ENCODE measurements around the gene SYNPO2. TPM values are rescaled to one million over a fixed set of nuclear protein-coding genes. Genes with fewer than 3 reads are reported as not detected.

The SYNPO2 gene
- total RNA-seq, 1 experiment from 2014 or later: 0.26 TPM

- no TSS peak for BruUV-seq (replicated peaks)
- no peaks in the 10 kb centered on the region for H3K36me3 ChIP-seq (ENCODE audit: insufficient read depth, low read length, poor library complexity, severe bottlenecking)
- H3K4me1 ChIP-seq (ENCODE audit: insufficient read depth, low read length, poor library complexity, severe bottlenecking): peaks cover 14% of the 10 kb centered on the region
- H3K4me3 ChIP-seq (ENCODE audit: low read depth, low read length, poor library complexity, severe bottlenecking): no peak overlapping the region
- H3K27me3 ChIP-seq (replicated peaks; ENCODE audit: insufficient read depth, low read depth, low read length, poor library complexity): no peaks in the 10 kb centered on the region
- H3K27ac ChIP-seq (ENCODE audit: low read depth, low read length, poor library complexity, severe bottlenecking): no peak overlapping the region
- TF ChIP-seq, protein P1, sequence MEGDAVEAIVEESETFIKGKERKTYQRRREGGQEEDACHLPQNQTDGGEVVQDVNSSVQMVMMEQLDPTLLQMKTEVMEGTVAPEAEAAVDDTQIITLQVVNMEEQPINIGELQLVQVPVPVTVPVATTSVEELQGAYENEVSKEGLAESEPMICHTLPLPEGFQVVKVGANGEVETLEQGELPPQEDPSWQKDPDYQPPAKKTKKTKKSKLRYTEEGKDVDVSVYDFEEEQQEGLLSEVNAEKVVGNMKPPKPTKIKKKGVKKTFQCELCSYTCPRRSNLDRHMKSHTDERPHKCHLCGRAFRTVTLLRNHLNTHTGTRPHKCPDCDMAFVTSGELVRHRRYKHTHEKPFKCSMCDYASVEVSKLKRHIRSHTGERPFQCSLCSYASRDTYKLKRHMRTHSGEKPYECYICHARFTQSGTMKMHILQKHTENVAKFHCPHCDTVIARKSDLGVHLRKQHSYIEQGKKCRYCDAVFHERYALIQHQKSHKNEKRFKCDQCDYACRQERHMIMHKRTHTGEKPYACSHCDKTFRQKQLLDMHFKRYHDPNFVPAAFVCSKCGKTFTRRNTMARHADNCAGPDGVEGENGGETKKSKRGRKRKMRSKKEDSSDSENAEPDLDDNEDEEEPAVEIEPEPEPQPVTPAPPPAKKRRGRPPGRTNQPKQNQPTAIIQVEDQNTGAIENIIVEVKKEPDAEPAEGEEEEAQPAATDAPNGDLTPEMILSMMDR (conservative IDR thresholded peaks at IDR 0.05; ENCODE audit: low read depth, low read length): no peak
- TF ChIP-seq EZH2 (IDR thresholded peaks at IDR 0.05; ENCODE audit: borderline replicate concordance, low read depth, low read length, poor library complexity, severe bottlenecking): no peak
- DNase-seq (ENCODE audit: low spot score): no peak
- no peaks in the 10 kb centered on the region for H3K9me3 ChIP-seq (ENCODE audit: low read depth, low read length, poor library complexity, severe bottlenecking)
- intact Hi-C loops (cut with micrococcal nuclease; ENCODE audit: unreplicated experiment): no loop called here
- POLR2A ChIA-PET (ENCODE audit: low non-redundant PET): no interaction called here
- CTCF ChIA-PET: no interaction called here
These were observed 141.9 kb downstream of the SYNPO2 start for GRCh38 chr4:119030536-119030890.

- BruUV-seq (replicated peaks): no TSS peak
- Histone ChIP-seq H3K27ac (ENCODE audit: low read depth, low read length, poor library complexity, severe bottlenecking) (no peak overlapping the region), H3K4me3 (ENCODE audit: low read depth, low read length, poor library complexity, severe bottlenecking) (no peak overlapping the region), H3K36me3 (ENCODE audit: insufficient read depth, low read length, poor library complexity, severe bottlenecking) (no peaks in the 10 kb centered on the region), H3K4me1 (ENCODE audit: insufficient read depth, low read length, poor library complexity, severe bottlenecking) (peaks cover 7% of the 10 kb centered on the region), H3K27me3 (replicated peaks; ENCODE audit: insufficient read depth, low read depth, low read length, poor library complexity) (no peaks in the 10 kb centered on the region), H3K9me3 (ENCODE audit: low read depth, low read length, poor library complexity, severe bottlenecking) (no peaks in the 10 kb centered on the region)
- intact Hi-C loops (cut with micrococcal nuclease; ENCODE audit: unreplicated experiment): no loop called here
- CTCF ChIA-PET: no interaction called here
- POLR2A ChIA-PET (ENCODE audit: low non-redundant PET): no interaction called here
- TF ChIP-seq, protein P1 (conservative IDR thresholded peaks at IDR 0.05; ENCODE audit: low read depth, low read length): no peak
- no peak for TF ChIP-seq EZH2 (IDR thresholded peaks at IDR 0.05; ENCODE audit: borderline replicate concordance, low read depth, low read length, poor library complexity, severe bottlenecking)
- DNase-seq (ENCODE audit: low spot score): no peak
These were observed 142.6 kb downstream of the SYNPO2 start for GRCh38 chr4:119031218-119031617.

- no peak for DNase-seq (ENCODE audit: low spot score)
- CTCF ChIA-PET: no interaction called here
- no peak overlapping the region for H3K4me3 ChIP-seq (ENCODE audit: low read depth, low read length, poor library complexity, severe bottlenecking)
- BruUV-seq (replicated peaks): no TSS peak
- no peaks in the 10 kb centered on the region for H3K4me1 ChIP-seq (ENCODE audit: insufficient read depth, low read length, poor library complexity, severe bottlenecking)
- no peaks in the 10 kb centered on the region for H3K27me3 ChIP-seq (replicated peaks; ENCODE audit: insufficient read depth, low read depth, low read length, poor library complexity)
- no peaks in the 10 kb centered on the region for H3K36me3 ChIP-seq (ENCODE audit: insufficient read depth, low read length, poor library complexity, severe bottlenecking)
- POLR2A ChIA-PET (ENCODE audit: low non-redundant PET): no interaction called here
- intact Hi-C loops (cut with micrococcal nuclease; ENCODE audit: unreplicated experiment): no loop called here
- TF ChIP-seq, protein P1 (conservative IDR thresholded peaks at IDR 0.05; ENCODE audit: low read depth, low read length): no peak
- TF ChIP-seq EZH2 (IDR thresholded peaks at IDR 0.05; ENCODE audit: borderline replicate concordance, low read depth, low read length, poor library complexity, severe bottlenecking): no peak
- H3K27ac ChIP-seq (ENCODE audit: low read depth, low read length, poor library complexity, severe bottlenecking): no peak overlapping the region
- no peaks in the 10 kb centered on the region for H3K9me3 ChIP-seq (ENCODE audit: low read depth, low read length, poor library complexity, severe bottlenecking)
These were observed 144.4 kb downstream of the SYNPO2 start for GRCh38 chr4:119032921-119033685.

All from A673 (cell line).